ENCODE measurements around the gene TGFB3. TPM values are rescaled to one million over a fixed set of nuclear protein-coding genes. Genes with fewer than 3 reads are reported as not detected.
"Not testable (repeated sequence)": the region's sequence is repeated elsewhere in the genome, so short reads cannot be mapped to it uniquely, and the experiment has no call there.

Gene TGFB3
- total RNA-seq, 5 donors from 2014 or later (not counting 1 experiment from before 2014, with no cell fraction given), result 6.4 to 9.6 (median 8.8) TPM

DNA sequence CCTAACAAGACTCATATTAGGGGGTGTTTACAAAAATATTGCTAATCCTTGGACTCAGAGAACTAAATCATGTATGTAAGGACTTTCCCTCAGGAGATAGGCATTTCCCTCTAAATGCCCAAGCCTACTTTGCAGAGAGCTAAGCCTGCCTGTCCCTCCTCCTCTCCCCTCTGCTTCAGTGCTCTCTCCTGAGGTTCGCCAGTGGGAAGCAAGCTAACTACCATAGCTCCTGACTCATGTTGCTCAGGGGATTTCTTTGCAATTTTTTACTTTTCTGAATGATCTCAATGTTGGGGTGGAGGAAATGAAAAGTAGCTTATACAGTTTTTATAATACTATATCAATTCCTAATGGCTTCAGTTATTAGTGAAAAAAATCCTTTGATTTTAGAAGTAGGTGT, 33.4 kb upstream of the TGFB3 start:
- no peak overlapping the region for H3K4me3 ChIP-seq (ENCODE audit: control insufficient read depth in 1 of 2, extremely low read depth in 1 of 2, low read length in 1 of 2)
- no peak for DNase-seq
- H3K27ac ChIP-seq (ENCODE audit: low read length), result no peak overlapping the region
- Mint-ChIP-seq H3K4me1 (no peaks in the 10 kb centered on the region), H3K36me3 (peaks cover 87% of the 10 kb centered on the region), H3K27me3 (no peaks in the 10 kb centered on the region), H3K9me3 (peaks cover 19 to 32% (median 22%) of the 10 kb centered on the region in 3 donors), H3K27ac (no peak overlapping the region), H3K4me3 (no peak overlapping the region)
- no peaks in the 10 kb centered on the region for H3K27me3 ChIP-seq (replicated peaks in 1 of 2; ENCODE audit: control insufficient read depth in 2 of 2, extremely low read depth in 1 of 2, insufficient read depth in 2 of 2, low read length in 1 of 2)
- ATAC-seq (replicated peaks in 1 of 4), result no peak
- no peaks in the 10 kb centered on the region for H3K4me1 ChIP-seq (ENCODE audit: control insufficient read depth in 1 of 2, extremely low read depth in 1 of 2, insufficient read depth in 2 of 2, low read length in 2 of 2)
- peaks cover 2% of the 10 kb centered on the region for H3K9me3 ChIP-seq
- peaks cover 4 to 5% of the 10 kb centered on the region in 2 donors for H3K36me3 ChIP-seq (ENCODE audit: control insufficient read depth in 2 of 2, extremely low read depth in 1 of 2, insufficient read depth in 1 of 2, low read length in 1 of 2)
- ChIA-PET POLR2A (no interaction called here), CTCF (interaction anchor here (0.6 kb wide), 2 partner anchors 23 to 338 kb away, joined by 3 to 4 read pairs; no protein-coding TSS in a partner anchor)
- WGBS (ENCODE audit: insufficient coverage), result no CpG with 5 or more reads among the region's 1 CpG

DNA sequence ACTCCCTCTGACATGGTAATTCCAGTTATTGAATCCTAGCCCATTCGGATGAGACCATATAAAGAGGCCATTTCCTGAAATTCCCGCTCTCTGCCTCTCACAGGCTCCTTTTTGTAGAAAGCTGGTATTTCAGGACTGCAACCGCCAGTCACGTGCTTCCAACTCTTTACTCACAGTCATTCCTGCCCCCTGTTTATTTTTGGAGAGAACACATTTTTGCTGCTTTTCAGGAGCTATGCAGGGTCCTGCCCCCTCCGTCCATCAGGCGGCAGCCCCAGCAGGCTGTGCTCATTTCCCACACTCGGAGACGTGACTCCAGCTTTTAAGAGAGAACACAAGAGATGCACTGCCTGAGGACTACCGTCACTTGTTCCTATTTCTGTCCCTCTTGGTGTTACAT, 30.6 kb upstream of the TGFB3 start:
- H3K27ac ChIP-seq (ENCODE audit: low read length), result no peak overlapping the region
- H3K36me3 Mint-ChIP-seq, result peaks cover 74% of the 10 kb centered on the region

DNA sequence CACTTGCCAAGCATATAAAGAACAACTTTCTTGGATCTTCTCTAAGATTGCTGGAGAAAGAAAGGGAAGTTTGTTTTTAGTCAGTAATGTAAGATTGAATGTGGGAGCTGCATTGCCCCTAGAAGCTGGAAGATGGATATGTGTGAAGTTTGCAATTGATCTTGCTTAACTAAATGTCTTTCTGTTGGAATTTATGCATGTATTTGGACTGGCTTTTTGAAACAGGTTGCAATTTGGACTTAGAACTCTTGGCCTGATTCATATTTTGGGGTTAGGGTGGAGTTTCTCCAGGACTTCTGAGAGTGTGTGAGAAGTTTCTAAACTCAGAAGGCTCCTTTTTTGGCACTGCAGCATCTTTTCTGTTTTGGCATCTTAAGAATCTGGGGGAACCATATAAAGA, 30.1 kb upstream of the TGFB3 start:
- Mint-ChIP-seq H3K27me3 (no peaks in the 10 kb centered on the region), H3K4me3 (no peak overlapping the region), H3K4me1 (no peaks in the 10 kb centered on the region), H3K27ac (no peak overlapping the region), H3K36me3 (peaks cover 74% of the 10 kb centered on the region), H3K9me3 (no peaks in the 10 kb centered on the region)
- POLR2A ChIA-PET, result no interaction called here
- H3K27ac ChIP-seq (ENCODE audit: low read length), result no peak overlapping the region
- ATAC-seq (replicated peaks in 1 of 4) (no peak), DNase-seq (no peak)
- no peaks in the 10 kb centered on the region for H3K27me3 ChIP-seq (replicated peaks in 1 of 2; ENCODE audit: control insufficient read depth in 2 of 2, extremely low read depth in 1 of 2, insufficient read depth in 2 of 2, low read length in 1 of 2)
- CTCF ChIA-PET, result no interaction called here
- peaks cover 9 to 11% of the 10 kb centered on the region in 2 donors for H3K36me3 ChIP-seq (ENCODE audit: control insufficient read depth in 2 of 2, extremely low read depth in 1 of 2, insufficient read depth in 1 of 2, low read length in 1 of 2)
- no peak overlapping the region for H3K4me3 ChIP-seq (ENCODE audit: control insufficient read depth in 1 of 2, extremely low read depth in 1 of 2, low read length in 1 of 2)
- H3K9me3 ChIP-seq, result no peaks in the 10 kb centered on the region
- no peaks in the 10 kb centered on the region for H3K4me1 ChIP-seq (ENCODE audit: control insufficient read depth in 1 of 2, extremely low read depth in 1 of 2, insufficient read depth in 2 of 2, low read length in 2 of 2)

More for the DNA sequence above, 30.6 kb upstream of the TGFB3 start:
- H3K36me3 ChIP-seq (ENCODE audit: control insufficient read depth in 2 of 2, extremely low read depth in 1 of 2, insufficient read depth in 1 of 2, low read length in 1 of 2), result peaks cover 9% of the 10 kb centered on the region in 2 donors
- no peak overlapping the region for H3K4me3 Mint-ChIP-seq
- DNase-seq (no peak), ATAC-seq (replicated peaks in 1 of 4) (no peak)
- H3K27me3 Mint-ChIP-seq, result no peaks in the 10 kb centered on the region
- no peak overlapping the region for H3K27ac Mint-ChIP-seq
- H3K4me1 Mint-ChIP-seq, result no peaks in the 10 kb centered on the region
- H3K4me1 ChIP-seq (ENCODE audit: control insufficient read depth in 1 of 2, extremely low read depth in 1 of 2, insufficient read depth in 2 of 2, low read length in 2 of 2), result no peaks in the 10 kb centered on the region
- ChIA-PET POLR2A (no interaction called here), CTCF (no interaction called here)
- no peaks in the 10 kb centered on the region for H3K27me3 ChIP-seq (replicated peaks in 1 of 2; ENCODE audit: control insufficient read depth in 2 of 2, extremely low read depth in 1 of 2, insufficient read depth in 2 of 2, low read length in 1 of 2)
- H3K9me3 Mint-ChIP-seq, result peaks cover 2 to 4% (median 3%) of the 10 kb centered on the region in 3 donors
- H3K9me3 ChIP-seq, result no peaks in the 10 kb centered on the region
- WGBS (ENCODE audit: insufficient coverage), result 100% methylated on average over 3 of the region's 9 CpGs
- H3K4me3 ChIP-seq (ENCODE audit: control insufficient read depth in 1 of 2, extremely low read depth in 1 of 2, low read length in 1 of 2), result no peak overlapping the region

DNA sequence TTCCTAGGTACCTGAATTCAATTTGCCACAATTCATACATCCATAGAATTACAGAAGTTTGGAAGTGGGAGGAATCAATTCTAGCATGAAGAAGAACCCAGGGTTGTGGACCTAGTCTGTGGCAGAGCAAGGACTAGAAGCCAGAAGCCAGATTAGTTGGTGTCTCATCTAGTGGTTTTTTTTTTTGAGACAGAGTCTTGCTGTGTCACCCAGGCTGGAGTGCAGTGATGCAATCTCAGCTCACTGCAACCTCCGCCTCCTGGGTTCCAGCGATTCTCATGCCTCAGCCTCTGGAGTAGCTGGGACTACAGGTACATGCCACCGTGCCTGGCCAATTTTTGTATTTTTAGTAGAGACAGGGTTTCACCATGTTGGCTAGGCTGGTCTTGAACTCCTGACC, 27.8 kb upstream of the TGFB3 start:
- ATAC-seq (replicated peaks in 1 of 4); H3K27me3 Mint-ChIP-seq; POLR2A ChIA-PET; H3K4me3 Mint-ChIP-seq; DNase-seq; H3K4me1 ChIP-seq (ENCODE audit: control insufficient read depth in 1 of 2, extremely low read depth in 1 of 2, insufficient read depth in 2 of 2, low read length in 2 of 2); H3K9me3 ChIP-seq; H3K27ac Mint-ChIP-seq; H3K9me3 Mint-ChIP-seq; H3K27me3 ChIP-seq (replicated peaks in 1 of 2; ENCODE audit: control insufficient read depth in 2 of 2, extremely low read depth in 1 of 2, insufficient read depth in 2 of 2, low read length in 1 of 2); H3K4me1 Mint-ChIP-seq; H3K4me3 ChIP-seq (ENCODE audit: control insufficient read depth in 1 of 2, extremely low read depth in 1 of 2, low read length in 1 of 2); H3K27ac ChIP-seq (ENCODE audit: low read length): not testable (repeated sequence)
- CTCF ChIA-PET, result interaction anchor here in 1 of 2 donors (1.1 kb wide), 1 partner anchor 301 kb away, joined by 3 read pairs; no protein-coding TSS in a partner anchor
- peaks cover 9 to 11% of the 10 kb centered on the region in 2 donors for H3K36me3 ChIP-seq (ENCODE audit: control insufficient read depth in 2 of 2, extremely low read depth in 1 of 2, insufficient read depth in 1 of 2, low read length in 1 of 2)
- no CpG with 5 or more reads among the region's 3 CpGs for WGBS (ENCODE audit: insufficient coverage)
- peaks cover 71% of the 10 kb centered on the region for H3K36me3 Mint-ChIP-seq

DNA sequence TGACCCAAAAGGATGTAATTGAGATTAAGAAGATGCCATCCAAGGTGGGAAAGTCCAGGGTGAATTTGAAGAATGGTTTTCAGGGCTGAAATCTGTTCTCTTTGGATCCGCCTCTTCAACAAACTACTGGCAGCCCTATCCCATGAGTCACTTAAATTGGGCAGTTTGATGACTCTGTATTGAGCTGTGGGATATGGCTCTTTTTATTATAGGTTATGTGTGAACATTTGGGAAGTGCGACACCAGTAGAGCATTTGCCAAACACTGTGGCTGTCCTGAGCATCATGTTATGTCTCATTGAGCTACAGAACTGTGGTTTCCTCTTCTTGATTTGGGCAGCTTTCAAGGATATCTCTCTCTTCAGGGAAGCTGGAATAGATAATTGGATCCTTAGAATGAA, 26.1 kb upstream of the TGFB3 start:
- Mint-ChIP-seq H3K27me3 (no peaks in the 10 kb centered on the region), H3K36me3 (peaks cover 64% of the 10 kb centered on the region), H3K4me3 (no peak overlapping the region), H3K27ac (no peak overlapping the region), H3K4me1 (no peaks in the 10 kb centered on the region), H3K9me3 (peaks cover 0 to 18% (median 12%) of the 10 kb centered on the region in 3 donors)
- CTCF ChIA-PET, result interaction anchor here in 1 of 2 donors (0.6 kb wide), 1 partner anchor 235 kb away, joined by 4 read pairs; no protein-coding TSS in a partner anchor
- Histone ChIP-seq H3K36me3 (ENCODE audit: control insufficient read depth in 2 of 2, extremely low read depth in 1 of 2, insufficient read depth in 1 of 2, low read length in 1 of 2) (peaks cover 9 to 11% of the 10 kb centered on the region in 2 donors), H3K27ac (ENCODE audit: low read length) (no peak overlapping the region), H3K27me3 (replicated peaks in 1 of 2; ENCODE audit: control insufficient read depth in 2 of 2, extremely low read depth in 1 of 2, insufficient read depth in 2 of 2, low read length in 1 of 2) (no peaks in the 10 kb centered on the region), H3K9me3 (no peaks in the 10 kb centered on the region), H3K4me3 (ENCODE audit: control insufficient read depth in 1 of 2, extremely low read depth in 1 of 2, low read length in 1 of 2) (no peak overlapping the region), H3K4me1 (ENCODE audit: control insufficient read depth in 1 of 2, extremely low read depth in 1 of 2, insufficient read depth in 2 of 2, low read length in 2 of 2) (no peaks in the 10 kb centered on the region)
- DNase-seq (no peak), ATAC-seq (replicated peaks in 1 of 4) (no peak)
- POLR2A ChIA-PET, result no interaction called here
- 100% methylated on average over 1 of the region's 2 CpGs for WGBS (ENCODE audit: insufficient coverage)

DNA sequence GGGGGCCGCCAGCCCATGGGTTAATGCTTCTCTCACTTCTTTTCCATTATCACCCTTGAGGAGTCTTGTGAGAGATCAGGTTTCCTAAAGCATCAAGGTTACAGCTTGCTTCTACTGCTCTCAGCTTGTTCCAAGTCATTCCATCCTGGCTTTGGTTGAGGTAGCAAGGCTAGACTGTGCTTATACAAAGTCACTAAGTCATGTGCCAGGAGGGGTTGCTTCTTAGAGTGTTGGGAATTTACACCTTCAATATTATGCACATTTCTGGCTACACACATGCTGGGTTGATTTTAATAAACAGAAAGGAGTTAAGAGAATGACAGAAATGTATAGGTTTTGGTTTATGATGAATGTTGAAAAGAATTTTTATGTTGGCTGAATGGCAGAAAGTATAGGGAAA, 25.6 kb upstream of the TGFB3 start:
- Histone ChIP-seq H3K9me3 (no peaks in the 10 kb centered on the region), H3K27ac (ENCODE audit: low read length) (no peak overlapping the region), H3K27me3 (replicated peaks in 1 of 2; ENCODE audit: control insufficient read depth in 2 of 2, extremely low read depth in 1 of 2, insufficient read depth in 2 of 2, low read length in 1 of 2) (no peaks in the 10 kb centered on the region), H3K4me1 (ENCODE audit: control insufficient read depth in 1 of 2, extremely low read depth in 1 of 2, insufficient read depth in 2 of 2, low read length in 2 of 2) (no peaks in the 10 kb centered on the region), H3K36me3 (ENCODE audit: control insufficient read depth in 2 of 2, extremely low read depth in 1 of 2, insufficient read depth in 1 of 2, low read length in 1 of 2) (peaks cover 9 to 11% of the 10 kb centered on the region in 2 donors), H3K4me3 (ENCODE audit: control insufficient read depth in 1 of 2, extremely low read depth in 1 of 2, low read length in 1 of 2) (no peak overlapping the region)
- Mint-ChIP-seq H3K9me3 (peaks cover 0 to 18% (median 12%) of the 10 kb centered on the region in 3 donors), H3K4me3 (no peak overlapping the region), H3K27me3 (no peaks in the 10 kb centered on the region), H3K4me1 (no peaks in the 10 kb centered on the region), H3K27ac (no peak overlapping the region), H3K36me3 (peaks cover 64% of the 10 kb centered on the region)
- ATAC-seq (replicated peaks in 1 of 4) (no peak), DNase-seq (no peak)
- WGBS (ENCODE audit: insufficient coverage), result no CpG with 5 or more reads among the region's 1 CpG
- ChIA-PET POLR2A (no interaction called here), CTCF (no interaction called here)

DNA sequence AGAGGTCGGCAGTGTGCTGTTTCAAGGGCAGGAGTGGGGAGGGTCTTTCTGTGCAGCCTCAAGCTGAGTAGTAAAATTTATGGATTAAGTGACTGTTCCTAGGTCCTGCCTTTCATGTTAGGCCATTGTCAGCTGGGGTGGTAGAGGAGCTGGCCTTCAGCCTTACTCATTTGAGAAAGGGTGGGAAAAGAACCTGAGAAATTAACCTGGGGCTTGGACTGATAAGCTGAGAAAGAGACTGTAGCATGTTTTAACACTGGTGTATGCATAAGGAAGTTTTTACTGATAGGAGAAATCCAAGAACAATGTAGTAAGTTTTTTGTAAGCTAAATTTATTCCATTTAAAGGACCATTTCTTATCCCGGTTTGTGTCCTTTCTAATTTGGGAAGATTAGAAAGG, 24.5 kb upstream of the TGFB3 start:
- H3K36me3 Mint-ChIP-seq, result peaks cover 63% of the 10 kb centered on the region
- Histone ChIP-seq H3K4me1 (ENCODE audit: control insufficient read depth in 1 of 2, extremely low read depth in 1 of 2, insufficient read depth in 2 of 2, low read length in 2 of 2) (no peaks in the 10 kb centered on the region), H3K4me3 (ENCODE audit: control insufficient read depth in 1 of 2, extremely low read depth in 1 of 2, low read length in 1 of 2) (no peak overlapping the region), H3K27me3 (replicated peaks in 1 of 2; ENCODE audit: control insufficient read depth in 2 of 2, extremely low read depth in 1 of 2, insufficient read depth in 2 of 2, low read length in 1 of 2) (no peaks in the 10 kb centered on the region), H3K36me3 (ENCODE audit: control insufficient read depth in 2 of 2, extremely low read depth in 1 of 2, insufficient read depth in 1 of 2, low read length in 1 of 2) (peaks cover 5 to 6% of the 10 kb centered on the region in 2 donors), H3K9me3 (no peaks in the 10 kb centered on the region), H3K27ac (ENCODE audit: low read length) (no peak overlapping the region)
- no peak overlapping the region for H3K27ac Mint-ChIP-seq
- CTCF ChIA-PET, result no interaction called here
- POLR2A ChIA-PET, result no interaction called here
- no peak overlapping the region for H3K4me3 Mint-ChIP-seq
- DNase-seq (no peak), ATAC-seq (replicated peaks in 1 of 4) (no peak)
- H3K4me1 Mint-ChIP-seq, result no peaks in the 10 kb centered on the region
- 100% methylated on average over 1 of the region's 2 CpGs for WGBS (ENCODE audit: insufficient coverage)
- no peaks in the 10 kb centered on the region for H3K27me3 Mint-ChIP-seq
- peaks cover 0 to 18% (median 12%) of the 10 kb centered on the region in 3 donors for H3K9me3 Mint-ChIP-seq

Data from T-cell (primary cell).